ENCODE results near the gene TSTD1. TPM values are rescaled to one million over a fixed set of nuclear protein-coding genes. Genes with fewer than 3 reads are reported as not detected.
A peak's percentile ranks its signal among the peaks of the same experiment; 100 is the strongest.

TSTD1 gene
- polyA plus RNA-seq, 3 donors = 9.9 to 20.3 (median 11.8) TPM

GRCh38 chr1:161044908-161045735 lies 6.4 kb upstream of the TSTD1 start:
- no peaks in the 10 kb centered on the region for H3K27me3 Mint-ChIP-seq (ENCODE audit: low read depth in 3 of 3)
- Histone ChIP-seq H3K79me2 (ENCODE audit: insufficient read depth, low read length) (peaks cover 56% of the 10 kb centered on the region), H4K20me1 (ENCODE audit: insufficient read depth, low read length) (peaks cover 43% of the 10 kb centered on the region), H3K9me3 (replicated peaks in 1 of 2; ENCODE audit: control insufficient read depth in 1 of 2, insufficient read depth in 1 of 2, low read length in 2 of 2) (no peaks in the 10 kb centered on the region), H3K4me3 (replicated peaks in 1 of 3; ENCODE audit: low read depth in 2 of 3, low read length in 3 of 3) (peak overlapping the region; percentile 81 to 96 (median 95)), H3K36me3 (replicated peaks in 1 of 2; ENCODE audit: control insufficient read depth in 1 of 2, insufficient read depth in 2 of 2, low read length in 2 of 2) (peaks cover 60 to 65% of the 10 kb centered on the region in 2 donors), H3K4me2 (replicated peaks; ENCODE audit: extremely low read depth, low read length, poor library complexity, severe bottlenecking) (peak overlapping the region; percentile 96), H2AFZ (ENCODE audit: insufficient read depth, low read depth, low read length, poor library complexity, severe bottlenecking) (peak overlapping the region; percentile 61), H3K4me1 (ENCODE audit: control insufficient read depth in 1 of 2, insufficient read depth in 2 of 2, low read length in 2 of 2) (peaks cover 50 to 55% of the 10 kb centered on the region in 2 donors), H3K27ac (ENCODE audit: low read depth in 1 of 2, low read length in 2 of 2) (peak overlapping the region; percentile 88 to 99), H3K9ac (ENCODE audit: insufficient read depth, low read length, poor library complexity, severe bottlenecking) (peak overlapping the region; percentile 84), H3K27me3 (ENCODE audit: control insufficient read depth in 2 of 2, insufficient read depth in 2 of 2, low read length in 2 of 2) (no peaks in the 10 kb centered on the region)
- H3K9me3 Mint-ChIP-seq = no peaks in the 10 kb centered on the region
- DNase-seq = peak; percentile 79 to 88 (median 88)
- intact Hi-C loops (cut with micrococcal nuclease) = loop anchor here in 1 of 2 donors (1.0 to 5.0 kb wide), 2 partner anchors 25 to 92 kb away; no protein-coding TSS in a partner anchor
- H3K4me1 Mint-ChIP-seq = peaks cover 67% of the 10 kb centered on the region
- H3K27ac Mint-ChIP-seq = peak overlapping the region; percentile 99 to 100 (median 100)
- H3K4me3 Mint-ChIP-seq = peak overlapping the region; percentile 99
- TF ChIP-seq CTCF (IDR thresholded peaks at IDR 0.05) = no peak
- H3K36me3 Mint-ChIP-seq = peaks cover 63 to 73% of the 10 kb centered on the region in 2 donors
- WGBS (ENCODE audit: insufficient coverage) = 0% methylated on average over 32 of the region's 48 CpGs

GRCh38 chr1:161044535-161044907 lies 5.8 kb upstream of the TSTD1 start:
- H3K9ac ChIP-seq (ENCODE audit: insufficient read depth, low read length, poor library complexity, severe bottlenecking) = peak overlapping the region; percentile 84

More at GRCh38 chr1:161044535-161044907, 5.8 kb upstream of the TSTD1 start:
- intact Hi-C loops (cut with micrococcal nuclease) = loop anchor here in 1 of 2 donors (1.0 kb wide), 1 partner anchor 24 kb away; no protein-coding TSS in a partner anchor
- Histone ChIP-seq H3K4me2 (replicated peaks; ENCODE audit: extremely low read depth, low read length, poor library complexity, severe bottlenecking) (peak overlapping the region; percentile 96), H3K9me3 (replicated peaks in 1 of 2; ENCODE audit: control insufficient read depth in 1 of 2, insufficient read depth in 1 of 2, low read length in 2 of 2) (no peaks in the 10 kb centered on the region), H3K27me3 (ENCODE audit: control insufficient read depth in 2 of 2, insufficient read depth in 2 of 2, low read length in 2 of 2) (no peaks in the 10 kb centered on the region), H3K36me3 (replicated peaks in 1 of 2; ENCODE audit: control insufficient read depth in 1 of 2, insufficient read depth in 2 of 2, low read length in 2 of 2) (peaks cover 60 to 65% of the 10 kb centered on the region in 2 donors), H3K27ac (ENCODE audit: low read depth in 1 of 2, low read length in 2 of 2) (peak overlapping the region; percentile 88 to 99), H3K4me3 (replicated peaks in 1 of 3; ENCODE audit: low read depth in 2 of 3, low read length in 3 of 3) (peak overlapping the region; percentile 81 to 96 (median 95)), H4K20me1 (ENCODE audit: insufficient read depth, low read length) (peaks cover 42% of the 10 kb centered on the region), H3K79me2 (ENCODE audit: insufficient read depth, low read length) (peaks cover 55% of the 10 kb centered on the region), H3K4me1 (ENCODE audit: control insufficient read depth in 1 of 2, insufficient read depth in 2 of 2, low read length in 2 of 2) (peaks cover 45 to 51% of the 10 kb centered on the region in 2 donors), H2AFZ (ENCODE audit: insufficient read depth, low read depth, low read length, poor library complexity, severe bottlenecking) (peak overlapping the region; percentile 61)
- TF ChIP-seq CTCF (IDR thresholded peaks at IDR 0.05) = no peak
- DNase-seq = peak in 1 of 3 donors; percentile 32
- Mint-ChIP-seq H3K4me1 (peaks cover 61% of the 10 kb centered on the region), H3K4me3 (peak overlapping the region; percentile 99), H3K27ac (peak overlapping the region; percentile 99 to 100 (median 100)), H3K27me3 (ENCODE audit: low read depth in 3 of 3) (no peaks in the 10 kb centered on the region), H3K36me3 (peaks cover 63 to 73% of the 10 kb centered on the region in 2 donors), H3K9me3 (no peaks in the 10 kb centered on the region)

Measured in CD14-positive monocyte (primary cell).